A673 (cell line): ENCODE results near the gene EPHA6. TPM values are rescaled to one million over a fixed set of nuclear protein-coding genes. Genes with fewer than 3 reads are reported as not detected.
A peak's percentile ranks its signal among the peaks of the same experiment; 100 is the strongest.

Source experiments
- BruUV-seq: library from RNA; stranded (reverse); fragments of 400-500 nt; replicated peaks from 2 replicates; lab custom pipeline; 2021; lab: Mats Ljungman, UMichigan
- CTCF ChIA-PET: fragments of 300-600 bp; sonication (Branson Sonifier 250); formaldehyde crosslinking; loops from one replicate; lab custom pipeline; 2022; ENCODE audit warnings: antibody characterized with exemption; lab: Charles Lee
- POLR2A ChIA-PET: fragments of 300-600 bp; sonication (Branson Sonifier 250); formaldehyde crosslinking; loops from one replicate; lab custom pipeline; 2022; ENCODE audit warnings: antibody characterized with exemption; ENCODE audit not compliant: low non-redundant PET; lab: Charles Lee
- DNase-seq: peaks from one replicate; pipeline ENCODE4 v3.0.0-alpha.2; 2015; ENCODE audit warnings: low spot score
- H3K27ac ChIP-seq: fragments of 200-600 bp; sonication (generic); 2 replicates; pipeline ENCODE4 v1.5.1; 2016; ENCODE audit warnings: mixed run types, low read depth, mild to moderate bottlenecking, mixed read lengths, antibody characterized with exemption, low read length; ENCODE audit not compliant: poor library complexity, severe bottlenecking
- H3K27me3 ChIP-seq: fragments of 200-600 bp; sonication (generic); replicated peaks from 2 replicates; pipeline ENCODE4 v1.6.1; 2017; ENCODE audit warnings: mixed run types, low read depth, mild to moderate bottlenecking, mixed read lengths, antibody characterized with exemption, low read length; ENCODE audit not compliant: insufficient read depth, poor library complexity
- H3K36me3 ChIP-seq: fragments of 200-600 bp; sonication (generic); 2 replicates; pipeline ENCODE4 v1.6.1; 2016; ENCODE audit warnings: mixed run types, mild to moderate bottlenecking, mixed read lengths, antibody characterized with exemption, low read length; ENCODE audit not compliant: insufficient read depth, poor library complexity, severe bottlenecking
- H3K4me1 ChIP-seq: fragments of 200-600 bp; sonication (generic); 2 replicates; pipeline ENCODE4 v1.6.1; 2017; ENCODE audit warnings: mixed run types, mild to moderate bottlenecking, mixed read lengths, antibody characterized with exemption, low read length; ENCODE audit not compliant: insufficient read depth, poor library complexity, severe bottlenecking
- H3K4me3 ChIP-seq: fragments of 200-600 bp; sonication (generic); 2 replicates; pipeline ENCODE4 v1.5.1; 2016; ENCODE audit warnings: low read depth, mixed run types, mild to moderate bottlenecking, mixed read lengths, low read length; ENCODE audit not compliant: poor library complexity, severe bottlenecking
- H3K9me3 ChIP-seq: fragments of 200-600 bp; sonication (generic); 2 replicates; pipeline ENCODE4 v1.6.1; 2016; ENCODE audit warnings: mixed run types, low read depth, mild to moderate bottlenecking, mixed read lengths, antibody characterized with exemption, low read length; ENCODE audit not compliant: poor library complexity, severe bottlenecking
- EZH2 ChIP-seq: fragments of 200-600 bp; sonication (generic); IDR thresholded peaks from 2 replicates; pipeline ENCODE4 v1.6.1; 2017; ENCODE audit warnings: borderline replicate concordance, low read depth, mild to moderate bottlenecking, mixed read lengths, antibody characterized with exemption, low read length; ENCODE audit not compliant: poor library complexity, severe bottlenecking
- intact Hi-C: fragments of 100-400 bp; cut with micrococcal nuclease; formaldehyde crosslinking; loops from one replicate; pipeline ENCODE4 v1.10.0; 2022; ENCODE audit not compliant: unreplicated experiment
- total RNA-seq: library from RNA; stranded (reverse); gene quantifications from 2 replicates; pipeline ENCODE4 v1.2.3, GENCODE V29; 2021
- TF ChIP-seq, protein P1 (sequence below): fragments of 300-800, 200-600 bp; sonication (generic); conservative IDR thresholded peaks from 2 replicates; pipeline ENCODE4 v1.5.1; 2017; ENCODE audit warnings: low read depth, mild to moderate bottlenecking, antibody characterized with exemption, low read length, moderate library complexity, mixed read lengths

Gene EPHA6
- total RNA-seq, 1 experiment from 2014 or later, result not detected

DNA sequence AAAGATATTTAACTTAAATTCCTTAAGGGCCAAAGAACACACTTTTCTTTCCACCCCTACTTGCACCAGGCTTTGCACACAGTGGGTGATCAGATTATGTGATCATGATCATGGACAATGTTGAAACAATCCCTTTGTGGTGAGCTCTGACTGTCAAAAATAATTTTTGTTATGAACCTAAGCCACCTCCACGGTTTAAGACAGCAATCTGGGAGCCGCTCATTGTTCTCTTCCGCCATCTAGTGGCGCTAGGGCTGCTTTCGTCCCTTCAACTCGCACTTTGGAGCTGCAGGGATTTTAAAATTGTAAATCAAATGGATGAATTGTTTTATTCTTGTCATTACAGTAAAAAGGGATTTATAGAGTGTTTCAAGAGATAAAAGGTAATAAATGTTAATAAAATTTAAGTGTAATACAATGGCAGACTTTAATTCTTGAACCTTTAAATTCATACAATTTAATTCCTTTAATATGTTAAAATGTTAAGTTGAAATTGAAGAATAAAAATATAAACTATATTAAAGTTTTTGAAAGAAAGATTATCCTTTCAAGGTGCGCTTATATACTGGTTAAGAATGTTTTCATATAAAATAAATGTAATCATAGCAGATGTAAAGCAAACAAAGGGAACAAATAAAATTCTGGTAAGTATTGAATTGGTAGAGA is 904.9 kb downstream of the EPHA6 start:
- intact Hi-C loops, result loop anchor here (10.0 kb wide), 2 partner anchors 306 to 854 kb away; no protein-coding TSS in a partner anchor
- H3K4me3 ChIP-seq, result no peak overlapping the region
- H3K36me3 ChIP-seq, result no peaks in the 10 kb centered on the region
- H3K27me3 ChIP-seq, result no peaks in the 10 kb centered on the region
- ChIA-PET CTCF (interaction anchor here (1.1 kb wide), 1 partner anchor 304 kb away, joined by 8 read pairs; no protein-coding TSS in a partner anchor), POLR2A (no interaction called here)
- H3K4me1 ChIP-seq, result no peaks in the 10 kb centered on the region
- no peak for TF ChIP-seq EZH2
- TF ChIP-seq, protein P1, sequence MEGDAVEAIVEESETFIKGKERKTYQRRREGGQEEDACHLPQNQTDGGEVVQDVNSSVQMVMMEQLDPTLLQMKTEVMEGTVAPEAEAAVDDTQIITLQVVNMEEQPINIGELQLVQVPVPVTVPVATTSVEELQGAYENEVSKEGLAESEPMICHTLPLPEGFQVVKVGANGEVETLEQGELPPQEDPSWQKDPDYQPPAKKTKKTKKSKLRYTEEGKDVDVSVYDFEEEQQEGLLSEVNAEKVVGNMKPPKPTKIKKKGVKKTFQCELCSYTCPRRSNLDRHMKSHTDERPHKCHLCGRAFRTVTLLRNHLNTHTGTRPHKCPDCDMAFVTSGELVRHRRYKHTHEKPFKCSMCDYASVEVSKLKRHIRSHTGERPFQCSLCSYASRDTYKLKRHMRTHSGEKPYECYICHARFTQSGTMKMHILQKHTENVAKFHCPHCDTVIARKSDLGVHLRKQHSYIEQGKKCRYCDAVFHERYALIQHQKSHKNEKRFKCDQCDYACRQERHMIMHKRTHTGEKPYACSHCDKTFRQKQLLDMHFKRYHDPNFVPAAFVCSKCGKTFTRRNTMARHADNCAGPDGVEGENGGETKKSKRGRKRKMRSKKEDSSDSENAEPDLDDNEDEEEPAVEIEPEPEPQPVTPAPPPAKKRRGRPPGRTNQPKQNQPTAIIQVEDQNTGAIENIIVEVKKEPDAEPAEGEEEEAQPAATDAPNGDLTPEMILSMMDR, result peak; percentile 96
- no peak overlapping the region for H3K27ac ChIP-seq
- DNase-seq, result peak; percentile 81
- no peaks in the 10 kb centered on the region for H3K9me3 ChIP-seq
- no TSS peak for BruUV-seq

DNA sequence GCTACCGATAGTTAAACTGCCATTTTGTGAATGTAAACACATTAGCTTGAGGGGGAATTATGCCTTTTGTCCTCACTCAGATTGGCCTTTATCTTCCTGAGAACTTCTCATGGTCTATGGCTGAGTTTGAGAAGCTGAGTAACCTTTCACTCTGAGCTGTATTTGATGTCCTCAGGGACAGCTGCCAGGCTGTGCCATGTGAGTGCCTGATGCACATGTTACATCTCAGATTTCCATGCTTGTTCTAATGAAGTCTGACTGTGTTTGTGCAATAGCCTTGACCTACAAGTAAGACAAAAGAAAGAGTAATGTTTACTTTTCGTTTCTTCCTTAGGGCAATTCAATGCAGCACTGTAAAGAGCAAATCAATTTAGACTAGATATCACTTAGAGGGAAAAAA is 906.0 kb downstream of the EPHA6 start:
- BruUV-seq, result no TSS peak
- Histone ChIP-seq H3K36me3 (no peaks in the 10 kb centered on the region), H3K4me1 (no peaks in the 10 kb centered on the region), H3K9me3 (no peaks in the 10 kb centered on the region), H3K27ac (no peak overlapping the region), H3K27me3 (no peaks in the 10 kb centered on the region), H3K4me3 (no peak overlapping the region)
- TF ChIP-seq EZH2, result no peak
- TF ChIP-seq, protein P1, result no peak
- ChIA-PET CTCF (no interaction called here), POLR2A (no interaction called here)
- no peak for DNase-seq
- intact Hi-C loops, result no loop called here

DNA sequence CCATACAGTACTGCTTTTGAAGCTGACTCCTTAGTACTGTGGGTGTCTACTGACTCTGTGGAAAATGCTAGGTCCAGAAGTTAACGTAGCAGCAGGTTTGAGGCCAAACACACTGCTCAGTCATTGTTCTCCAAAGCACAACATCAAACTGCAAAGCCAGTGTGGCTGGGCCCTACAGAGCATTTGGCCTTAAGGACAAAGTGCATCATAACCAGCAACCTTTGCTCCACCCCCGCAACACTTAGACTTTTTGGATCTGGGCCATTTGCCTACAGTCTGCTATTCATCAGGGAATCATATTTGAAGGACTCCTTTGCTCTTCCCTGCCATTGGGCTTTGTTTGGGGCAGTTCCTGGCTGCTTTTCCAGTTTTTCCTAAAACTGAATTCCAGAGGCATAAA is 907.1 kb downstream of the EPHA6 start:
- Histone ChIP-seq H3K27ac (no peak overlapping the region), H3K9me3 (no peaks in the 10 kb centered on the region), H3K4me3 (no peak overlapping the region), H3K4me1 (no peaks in the 10 kb centered on the region), H3K36me3 (no peaks in the 10 kb centered on the region), H3K27me3 (no peaks in the 10 kb centered on the region)
- ChIA-PET POLR2A (no interaction called here), CTCF (no interaction called here)
- TF ChIP-seq EZH2, result no peak
- TF ChIP-seq, protein P1, result no peak
- intact Hi-C loops, result no loop called here
- DNase-seq, result no peak
- no TSS peak for BruUV-seq
